Suprapubic skin (tissue), 4 donors: ENCODE measurements around the gene LIPH.

Experiments
- CTCF ChIP-seq, 2 donors: fragments of 200-600 bp in 1 of 2; fragments of 450-650 bp in 1 of 2; sonication (generic) in 1 of 2; IDR thresholded peaks; one replicate each; pipeline ENCODE4 v1.5.1; 2016 to 2019; ENCODE audit warnings: antibody characterized with exemption in 2 of 2, mild to moderate bottlenecking in 1 of 2, moderate library complexity in 1 of 2
- EP300 ChIP-seq: sonication (generic); formaldehyde crosslinking; IDR thresholded peaks from one replicate; pipeline ENCODE4 v1.6.1; 2017; ENCODE audit warnings: antibody characterized with exemption
- POLR2A ChIP-seq, 2 donors: fragments of 450-650 bp; IDR thresholded peaks; one replicate each; pipeline ENCODE4 v1.6.1; 2017; ENCODE audit warnings: antibody characterized with exemption in 2 of 2, mild to moderate bottlenecking in 2 of 2, moderate library complexity in 2 of 2
- POLR2AphosphoS5 ChIP-seq, 3 donors: sonication (generic); formaldehyde crosslinking; IDR thresholded peaks; one replicate each; pipeline ENCODE4 v1.6.1; 2017; ENCODE audit warnings: antibody characterized with exemption in 3 of 3

GRCh38 chr3:185561374-185561943, 9.1 kb upstream of the LIPH start:
- TF ChIP-seq POLR2AphosphoS5 (IDR thresholded peaks at IDR 0.05) (no peak), CTCF (IDR thresholded peaks at IDR 0.05) (no peak), POLR2A (IDR thresholded peaks at IDR 0.05) (no peak), EP300 (no peak)
